Upper lobe of right lung (tissue), 1 donor: ENCODE data around the gene LMBR1. TPM values are rescaled to one million over a fixed set of nuclear protein-coding genes. Genes with fewer than 3 reads are reported as not detected.
"Not testable (repeated sequence)": the region's sequence is repeated elsewhere in the genome, so short reads cannot be mapped to it uniquely, and the experiment has no call there.

Experiments
- ATAC-seq: fragments of 200-7000 bp; cut with Tn5 transposase; one replicate; pipeline ENCODE4 v1.9.1; 2020; ENCODE audit warnings: mild to moderate bottlenecking, moderate library complexity
- DNase-seq: peaks from one replicate; pipeline ENCODE4 v3.0.0-alpha.2; 2020
- H3K27ac ChIP-seq: fragments of 200-600 bp; one replicate; pipeline ENCODE4 v1.8.0; 2022
- H3K27me3 ChIP-seq: fragments of 200-600 bp; one replicate; pipeline ENCODE4 v1.8.0; 2022; ENCODE audit warnings: mild to moderate bottlenecking
- H3K36me3 ChIP-seq: fragments of 200-600 bp; one replicate; pipeline ENCODE4 v1.8.0; 2022
- H3K4me1 ChIP-seq: fragments of 200-600 bp; one replicate; pipeline ENCODE4 v1.8.0; 2022
- H3K4me3 ChIP-seq: fragments of 200-600 bp; one replicate; pipeline ENCODE4 v1.8.0; 2022; ENCODE audit warnings: mild to moderate bottlenecking
- H3K9me3 ChIP-seq: fragments of 200-600 bp; one replicate; pipeline ENCODE4 v1.8.0; 2022
- CTCF ChIP-seq: fragments of 200-600 bp; IDR thresholded peaks from one replicate; pipeline ENCODE4 v1.8.0; 2022; ENCODE audit warnings: antibody characterized with exemption
- intact Hi-C: fragments of 100-400 bp; cut with DNase I; formaldehyde crosslinking; loops from one replicate; pipeline ENCODE4 v1.11.0; 2022
- total RNA-seq: library from RNA; stranded (reverse); fragmentation: NEBNext Ultra II Directional; extraction: Animal tissue kit (Norgen Biotek cat#: 25700); gene quantifications from one replicate; pipeline ENCODE4 v1.2.1, GENCODE V29; 2021
- donor health status: DM: no; HTN: yes; CAD: no; lungs with severe emphysema.

The LMBR1 gene
- total RNA-seq, 1 donor from 2014 or later: 70.5 TPM

GRCh38 chr7:156652886-156653568, 240.0 kb downstream of the LMBR1 start:
- Histone ChIP-seq H3K4me3 (no peak overlapping the region), H3K27ac (no peak overlapping the region), H3K9me3 (no peaks in the 10 kb centered on the region), H3K27me3 (peaks cover 17% of the 10 kb centered on the region), H3K4me1 (no peaks in the 10 kb centered on the region), H3K36me3 (no peaks in the 10 kb centered on the region)
- no peak for ATAC-seq
- DNase-seq: no peak
- intact Hi-C loops: no loop called here
- no peak for TF ChIP-seq CTCF

- TF ChIP-seq CTCF: no peak
- ATAC-seq: no peak
- no peak overlapping the region for H3K27ac ChIP-seq
Measured at GRCh38 chr7:156651474-156651873, 241.5 kb downstream of the LMBR1 start.

GRCh38 chr7:156650042-156650441, 242.9 kb downstream of the LMBR1 start:
- Histone ChIP-seq H3K9me3 (no peaks in the 10 kb centered on the region), H3K27me3 (peaks cover 17% of the 10 kb centered on the region), H3K36me3 (no peaks in the 10 kb centered on the region), H3K27ac (no peak overlapping the region), H3K4me1 (no peaks in the 10 kb centered on the region), H3K4me3 (no peak overlapping the region)
- intact Hi-C loops: no loop called here
- peak; percentile 86 for ATAC-seq
- peak; percentile 34 for TF ChIP-seq CTCF
- no peak for DNase-seq

More at GRCh38 chr7:156651474-156651873, 241.5 kb downstream of the LMBR1 start:
- no peak for DNase-seq
- no peak overlapping the region for H3K4me3 ChIP-seq
- H3K9me3 ChIP-seq: no peaks in the 10 kb centered on the region
- H3K27me3 ChIP-seq: peaks cover 17% of the 10 kb centered on the region
- no peaks in the 10 kb centered on the region for H3K4me1 ChIP-seq
- intact Hi-C loops: no loop called here
- no peaks in the 10 kb centered on the region for H3K36me3 ChIP-seq

- H3K4me3 ChIP-seq, DNase-seq, H3K9me3 ChIP-seq, H3K36me3 ChIP-seq, ATAC-seq, H3K27ac ChIP-seq, intact Hi-C loops, H3K4me1 ChIP-seq: not testable (repeated sequence)
- peaks cover 17% of the 10 kb centered on the region for H3K27me3 ChIP-seq
Measured at GRCh38 chr7:156647330-156647729, 245.7 kb downstream of the LMBR1 start.

- ATAC-seq (no peak), DNase-seq (no peak)
- Histone ChIP-seq H3K4me1 (peaks cover 6% of the 10 kb centered on the region), H3K27ac (no peak overlapping the region), H3K4me3 (no peak overlapping the region), H3K9me3 (no peaks in the 10 kb centered on the region), H3K27me3 (no peaks in the 10 kb centered on the region), H3K36me3 (no peaks in the 10 kb centered on the region)
- TF ChIP-seq CTCF: no peak
- intact Hi-C loops: no loop called here
Measured at GRCh38 chr7:156642306-156643045, 250.5 kb downstream of the LMBR1 start.

- Histone ChIP-seq H3K4me1 (peaks cover 6% of the 10 kb centered on the region), H3K27ac (peak overlapping the region; percentile 87), H3K4me3 (peak overlapping the region; percentile 63), H3K27me3 (no peaks in the 10 kb centered on the region), H3K9me3 (no peaks in the 10 kb centered on the region), H3K36me3 (no peaks in the 10 kb centered on the region)
- no peak for TF ChIP-seq CTCF
- ATAC-seq (peak; percentile 42), DNase-seq (no peak)
- intact Hi-C loops: no loop called here
Measured at GRCh38 chr7:156640949-156641485, 252.0 kb downstream of the LMBR1 start.
